ENCODE data around the gene HBG1. TPM values are rescaled to one million over a fixed set of nuclear protein-coding genes. Genes with fewer than 3 reads are reported as not detected.

HBG1 gene
- polyA plus RNA-seq, 1 donor (not counting 4 experiments of a cell fraction or from before 2014, with no cell fraction given): 0.30 TPM

GRCh38 chr11:5225480-5225871 lies 24.2 kb downstream of the HBG1 start:
- dilution Hi-C loops (cut with MboI; ENCODE audit: extremely low pct_ligation_motif_present, low sequenced_read_pairs): no loop called here
- Histone ChIP-seq H3K27ac (ENCODE audit: control insufficient read depth, insufficient read depth, low read length) (no peak overlapping the region), H3K4me1 (ENCODE audit: control insufficient read depth, extremely low read depth, insufficient read depth, low read length) (no peaks in the 10 kb centered on the region), H3K4me3 (ENCODE audit: control insufficient read depth in 2 of 3, extremely low read depth in 1 of 3, insufficient read depth in 2 of 3, low read depth in 1 of 3, low read length in 3 of 3) (no peak overlapping the region), H3K79me2 (ENCODE audit: control insufficient read depth, insufficient read depth, low read length) (no peaks in the 10 kb centered on the region), H2AFZ (ENCODE audit: control insufficient read depth, low read length) (no peak overlapping the region), H3K4me2 (ENCODE audit: control insufficient read depth, extremely low read depth, insufficient read depth, low read depth, low read length) (no peak overlapping the region), H3K9me3 (ENCODE audit: control insufficient read depth, low read depth, low read length) (no peaks in the 10 kb centered on the region), H3K9me1 (ENCODE audit: control insufficient read depth, extremely low read depth, insufficient read depth, low read length) (no peaks in the 10 kb centered on the region), H3K27me3 (ENCODE audit: control insufficient read depth, extremely low read depth, insufficient read depth, low read length) (no peaks in the 10 kb centered on the region), H4K20me1 (ENCODE audit: control insufficient read depth, extremely low read depth, insufficient read depth, low read length) (no peaks in the 10 kb centered on the region), H3K9ac (ENCODE audit: control insufficient read depth, extremely low read depth, insufficient read depth, low read length) (no peak overlapping the region), H3K36me3 (ENCODE audit: control insufficient read depth in 2 of 2, extremely low read depth in 1 of 2, insufficient read depth in 2 of 2, low read length in 2 of 2) (no peaks in the 10 kb centered on the region)
- FAIRE-seq (no peak), DNase-seq (ENCODE audit: low read depth, low spot score) (no peak)
- no peak for TF ChIP-seq CTCF (optimal IDR thresholded peaks at IDR 0.05 in 1 of 3, IDR thresholded peaks at IDR 0.05 in 1 of 3, conservative IDR thresholded peaks at IDR 0.05 in 1 of 3; ENCODE audit: extremely low read depth in 1 of 3, insufficient read depth in 2 of 3, low read length in 3 of 3)
- no peak for TF ChIP-seq EZH2 (IDR thresholded peaks at IDR 0.05; ENCODE audit: low read length)

GRCh38 chr11:5224538-5225479 lies 24.8 kb downstream of the HBG1 start:
- DNase-seq (ENCODE audit: low read depth, low spot score): no peak
- H3K9ac ChIP-seq (ENCODE audit: control insufficient read depth, extremely low read depth, insufficient read depth, low read length): no peak overlapping the region
- no peak overlapping the region for H3K4me3 ChIP-seq (ENCODE audit: control insufficient read depth in 2 of 3, extremely low read depth in 1 of 3, insufficient read depth in 2 of 3, low read depth in 1 of 3, low read length in 3 of 3)
- no peaks in the 10 kb centered on the region for H3K9me3 ChIP-seq (ENCODE audit: control insufficient read depth, low read depth, low read length)
- H3K27ac ChIP-seq (ENCODE audit: control insufficient read depth, insufficient read depth, low read length): no peak overlapping the region
- no peak overlapping the region for H2AFZ ChIP-seq (ENCODE audit: control insufficient read depth, low read length)
- H3K9me1 ChIP-seq (ENCODE audit: control insufficient read depth, extremely low read depth, insufficient read depth, low read length): no peaks in the 10 kb centered on the region
- no peaks in the 10 kb centered on the region for H3K4me1 ChIP-seq (ENCODE audit: control insufficient read depth, extremely low read depth, insufficient read depth, low read length)
- FAIRE-seq: no peak
- H4K20me1 ChIP-seq (ENCODE audit: control insufficient read depth, extremely low read depth, insufficient read depth, low read length): no peaks in the 10 kb centered on the region
- H3K4me2 ChIP-seq (ENCODE audit: control insufficient read depth, extremely low read depth, insufficient read depth, low read depth, low read length): no peak overlapping the region
- no peaks in the 10 kb centered on the region for H3K27me3 ChIP-seq (ENCODE audit: control insufficient read depth, extremely low read depth, insufficient read depth, low read length)
- no peaks in the 10 kb centered on the region for H3K36me3 ChIP-seq (ENCODE audit: control insufficient read depth in 2 of 2, extremely low read depth in 1 of 2, insufficient read depth in 2 of 2, low read length in 2 of 2)
- no peaks in the 10 kb centered on the region for H3K79me2 ChIP-seq (ENCODE audit: control insufficient read depth, insufficient read depth, low read length)
- TF ChIP-seq EZH2 (IDR thresholded peaks at IDR 0.05; ENCODE audit: low read length) (no peak), CTCF (optimal IDR thresholded peaks at IDR 0.05 in 1 of 3, IDR thresholded peaks at IDR 0.05 in 1 of 3, conservative IDR thresholded peaks at IDR 0.05 in 1 of 3; ENCODE audit: extremely low read depth in 1 of 3, insufficient read depth in 2 of 3, low read length in 3 of 3) (no peak)
- dilution Hi-C loops (cut with MboI; ENCODE audit: extremely low pct_ligation_motif_present, low sequenced_read_pairs): no loop called here
